DMS53 (cell line): ENCODE results near the gene CACNA1I.

Source experiments
- DNase-seq: peaks from one replicate; lab custom pipeline; 2025; lab: John Stamatoyannopoulos, UW

Gene CACNA1I

DNA sequence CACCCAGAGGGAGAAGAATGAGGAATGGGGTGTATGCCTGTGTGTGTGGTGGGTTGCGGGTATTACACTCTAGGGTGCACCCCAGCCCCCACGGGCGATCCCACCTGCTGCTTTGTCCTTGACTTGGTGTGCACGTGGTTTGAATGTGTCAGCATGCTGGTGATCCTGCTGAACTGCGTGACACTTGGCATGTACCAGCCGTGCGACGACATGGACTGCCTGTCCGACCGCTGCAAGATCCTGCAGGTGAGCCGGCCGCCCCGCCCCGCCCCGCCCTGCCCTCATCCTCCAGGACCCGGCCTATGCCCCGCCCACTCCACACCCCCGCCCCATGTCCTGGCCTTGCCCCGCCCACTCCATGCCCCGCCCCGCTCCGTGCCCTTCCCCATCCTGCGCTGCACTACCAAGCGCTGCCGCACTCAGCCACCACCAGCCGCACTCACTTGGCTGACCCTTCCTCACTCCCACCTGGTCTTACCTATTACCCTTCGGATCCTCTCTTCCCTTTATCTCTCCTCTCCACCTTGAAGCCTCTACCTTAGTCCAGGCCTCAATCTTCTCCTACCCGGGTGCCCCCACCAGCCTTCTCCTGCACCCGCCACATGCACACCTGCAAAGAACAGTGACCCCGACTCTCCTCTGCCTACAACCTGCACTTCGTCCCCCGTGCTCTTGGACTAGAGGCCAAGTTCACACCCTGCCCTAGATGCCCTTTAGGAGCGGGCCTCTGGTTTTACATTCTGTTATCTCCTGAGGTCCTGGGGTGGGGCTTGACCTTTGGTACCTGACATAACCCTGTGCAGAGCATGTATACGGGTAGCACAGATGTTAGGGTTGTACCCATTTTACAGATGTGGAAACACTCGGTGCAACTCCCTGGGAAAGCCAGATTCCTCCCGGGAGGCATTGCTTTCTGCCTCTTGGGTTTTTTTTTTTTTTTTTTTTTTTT, 27.7 kb downstream of the CACNA1I start:
- peak; percentile 86 for DNase-seq

DNA sequence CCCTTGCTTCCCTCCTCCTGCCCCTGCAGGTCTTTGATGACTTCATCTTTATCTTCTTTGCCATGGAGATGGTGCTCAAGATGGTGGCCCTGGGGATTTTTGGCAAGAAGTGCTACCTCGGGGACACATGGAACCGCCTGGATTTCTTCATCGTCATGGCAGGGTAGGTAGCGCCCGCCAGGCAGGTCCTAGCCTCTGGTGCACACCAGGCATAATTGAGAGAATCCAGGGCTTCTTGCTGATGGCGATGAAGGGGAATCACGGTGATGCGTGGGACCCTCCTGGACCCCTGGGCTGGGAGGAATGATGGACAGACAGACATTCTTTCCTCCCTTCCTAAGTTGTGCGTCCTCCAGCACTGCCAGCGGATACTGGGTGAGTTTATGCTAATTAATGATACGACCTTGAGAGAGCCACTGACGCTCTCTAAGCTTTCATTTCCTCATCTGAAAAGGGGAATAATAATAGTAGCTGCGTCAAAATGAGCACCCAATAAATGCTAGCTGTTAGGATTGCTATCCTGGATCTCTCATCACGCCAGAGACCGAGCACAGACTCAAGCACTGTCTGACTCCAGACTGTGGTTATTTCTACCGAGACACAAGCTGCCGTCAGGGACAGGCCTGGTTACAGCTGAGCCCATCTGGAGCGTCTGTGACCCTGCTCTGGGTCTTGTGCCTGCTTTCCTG, 30.1 kb downstream of the CACNA1I start:
- DNase-seq = no peak

DNA sequence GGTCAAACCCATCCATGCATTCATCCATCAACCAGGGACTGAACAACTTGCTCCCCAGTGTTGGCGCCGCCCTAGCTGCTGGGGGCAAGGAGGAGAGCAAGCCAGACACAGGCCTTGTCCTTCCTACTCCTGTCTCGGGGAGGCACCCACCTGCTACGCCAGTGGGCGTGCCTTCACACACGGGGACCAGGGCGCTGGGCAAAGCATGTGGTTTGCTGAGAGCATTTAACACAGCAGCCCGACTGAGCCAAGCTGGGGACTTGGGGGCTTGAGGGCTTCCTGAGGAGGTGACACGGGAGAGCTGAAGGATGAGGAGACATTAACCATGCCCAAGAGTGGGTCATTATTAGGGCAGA, 30.6 kb downstream of the CACNA1I start:
- DNase-seq = no peak

DNA sequence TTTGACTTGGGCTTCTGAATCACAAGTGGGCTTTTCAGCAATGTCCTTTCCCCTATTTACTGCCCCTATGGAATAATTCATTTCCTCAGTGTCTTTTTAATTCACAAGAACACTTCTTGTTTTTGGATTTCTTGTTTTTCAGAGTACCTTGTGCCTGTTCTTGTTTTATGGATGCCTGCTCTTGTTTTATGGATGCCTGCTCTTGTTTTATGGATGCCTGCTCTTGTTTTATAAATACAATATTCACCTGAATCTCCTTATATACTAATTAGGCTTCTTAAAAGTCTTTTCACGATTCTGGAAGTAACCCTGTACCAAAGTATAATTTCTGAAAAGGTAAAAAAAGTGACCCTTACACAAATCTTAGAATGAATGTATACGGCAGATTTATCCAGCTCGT, 32.8 kb downstream of the CACNA1I start:
- DNase-seq = no peak

DNA sequence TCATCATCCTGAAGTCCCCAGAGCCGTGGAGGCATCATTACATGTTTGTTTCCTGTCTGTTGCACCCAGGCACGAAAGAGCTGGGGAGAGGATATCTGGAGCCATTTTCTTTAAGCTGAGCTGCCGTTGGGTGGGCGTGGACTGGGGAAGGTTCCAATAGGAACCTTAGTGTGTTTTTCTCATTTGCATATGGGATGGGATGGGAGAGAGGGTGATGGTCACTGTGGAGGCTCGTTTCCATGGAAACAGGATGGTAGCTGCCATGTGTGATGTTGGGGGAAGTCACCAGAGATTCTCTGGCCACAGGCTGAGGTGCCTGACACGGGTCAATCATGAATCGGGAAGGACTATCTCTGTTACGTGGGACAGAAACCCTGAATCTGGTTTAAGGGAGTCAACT, 39.7 kb downstream of the CACNA1I start:
- DNase-seq = no peak

DNA sequence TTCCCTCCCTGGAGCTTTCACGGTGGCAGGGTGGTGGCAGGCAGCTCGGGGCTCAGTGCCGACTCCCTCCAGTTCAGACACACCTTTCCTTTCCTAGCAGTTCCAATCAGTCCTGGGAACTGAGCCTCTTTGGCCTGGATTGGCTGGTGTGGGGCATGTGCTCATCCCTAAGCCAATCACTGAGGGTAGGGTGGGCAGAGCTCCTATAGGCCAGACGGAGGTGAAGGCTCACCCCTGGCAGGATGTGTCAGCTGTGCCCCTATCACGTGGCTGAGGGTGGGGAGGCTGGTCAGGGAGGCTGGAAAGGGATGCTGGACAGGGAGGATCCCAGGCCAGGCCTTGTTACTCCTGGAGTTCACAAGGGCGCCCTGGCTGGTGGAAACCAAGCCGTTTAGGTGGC, 40.2 kb downstream of the CACNA1I start:
- no peak for DNase-seq

DNA sequence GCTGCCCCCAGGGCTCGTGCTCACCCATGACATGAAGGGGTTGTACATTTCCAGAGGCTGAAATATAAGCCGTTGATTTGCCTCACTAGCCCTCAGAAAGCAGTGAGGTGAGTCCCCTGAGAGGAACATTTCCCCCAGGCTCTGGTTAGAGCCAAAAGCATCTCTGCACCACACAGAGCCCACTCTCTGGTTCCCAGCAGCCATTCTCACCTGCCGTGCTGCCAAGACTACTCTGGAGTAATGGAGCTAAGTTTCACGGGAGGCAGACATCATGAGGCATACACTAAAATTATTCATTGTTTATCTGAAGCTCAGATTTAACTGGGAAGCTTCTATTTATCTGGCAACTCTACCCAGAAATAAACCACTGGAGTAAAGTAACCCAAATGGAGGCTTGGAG, 40.8 kb downstream of the CACNA1I start:
- no peak for DNase-seq

DNA sequence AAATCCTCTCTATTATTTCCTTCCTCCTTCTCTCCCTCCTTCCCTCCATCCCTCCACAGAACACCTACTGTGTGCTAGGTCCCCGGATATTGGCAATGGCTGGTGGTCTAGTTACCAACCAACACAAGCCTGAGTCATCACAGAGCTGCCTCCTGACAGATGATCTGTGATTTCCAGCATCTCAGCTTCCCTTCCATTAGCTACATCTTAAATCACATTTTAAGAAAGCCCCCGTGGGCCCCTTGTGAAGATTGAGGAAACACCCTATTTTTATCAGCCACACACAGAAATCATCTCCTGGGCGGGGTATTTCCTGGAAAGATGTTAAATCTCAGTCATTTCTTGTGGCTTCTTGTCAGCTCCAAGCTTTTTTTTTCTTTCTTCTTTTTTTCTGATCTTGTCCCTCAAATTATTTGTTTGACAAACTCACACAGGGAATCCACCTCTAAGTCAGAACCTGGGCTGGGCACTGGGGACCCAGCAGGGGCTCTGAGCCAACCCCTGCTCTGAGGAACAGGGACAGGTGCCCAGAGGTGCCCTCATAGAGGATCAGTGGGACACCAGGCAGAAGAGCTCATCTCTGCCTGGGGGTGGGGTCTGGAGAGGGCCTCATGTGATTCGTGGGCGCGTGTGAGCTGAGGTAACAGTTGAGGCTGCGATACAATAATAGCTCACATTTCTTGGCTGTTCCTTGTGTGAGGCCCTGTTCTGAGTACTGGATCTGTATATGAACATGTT, 42.4 kb downstream of the CACNA1I start:
- no peak for DNase-seq

DNA sequence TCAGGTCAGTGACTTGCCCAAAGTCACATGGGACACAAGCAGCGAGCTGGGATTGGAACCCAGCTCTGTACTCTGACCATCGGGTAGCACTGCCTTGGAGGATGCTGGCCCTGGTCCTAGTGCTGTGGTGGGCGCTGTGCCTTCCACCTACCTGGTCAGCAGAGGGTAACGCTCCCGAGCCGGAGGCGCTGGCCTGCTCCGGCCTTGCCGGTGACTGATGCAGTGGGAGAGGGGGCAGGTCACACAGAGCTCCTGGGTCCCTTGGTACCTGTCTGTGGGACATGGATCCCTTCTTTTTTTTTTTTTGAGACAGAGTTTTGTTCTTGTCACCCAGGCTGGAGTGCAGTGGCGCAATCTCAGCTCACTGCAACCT, 43.0 kb downstream of the CACNA1I start:
- DNase-seq = no peak

DNA sequence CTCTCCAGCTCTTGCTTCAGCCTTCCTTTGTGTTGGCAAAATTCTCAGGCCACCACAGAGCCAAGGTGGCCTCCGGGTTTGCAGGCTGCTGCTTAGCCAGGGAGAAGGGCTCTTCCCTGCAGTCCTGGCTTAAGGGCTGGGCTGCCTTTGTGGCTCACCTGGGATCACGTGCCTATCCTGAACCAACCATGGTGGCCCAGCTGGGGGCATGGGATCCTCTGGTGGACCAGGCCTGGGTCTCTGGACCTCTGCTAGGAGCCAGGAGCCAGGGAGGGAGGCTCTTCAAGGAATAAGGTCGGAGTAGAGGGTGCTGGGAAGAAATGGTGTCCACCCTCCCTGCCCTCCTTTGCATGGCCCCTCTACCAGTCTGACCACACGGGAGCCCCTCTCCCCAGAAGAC, 43.9 kb downstream of the CACNA1I start:
- DNase-seq = no peak

DNA sequence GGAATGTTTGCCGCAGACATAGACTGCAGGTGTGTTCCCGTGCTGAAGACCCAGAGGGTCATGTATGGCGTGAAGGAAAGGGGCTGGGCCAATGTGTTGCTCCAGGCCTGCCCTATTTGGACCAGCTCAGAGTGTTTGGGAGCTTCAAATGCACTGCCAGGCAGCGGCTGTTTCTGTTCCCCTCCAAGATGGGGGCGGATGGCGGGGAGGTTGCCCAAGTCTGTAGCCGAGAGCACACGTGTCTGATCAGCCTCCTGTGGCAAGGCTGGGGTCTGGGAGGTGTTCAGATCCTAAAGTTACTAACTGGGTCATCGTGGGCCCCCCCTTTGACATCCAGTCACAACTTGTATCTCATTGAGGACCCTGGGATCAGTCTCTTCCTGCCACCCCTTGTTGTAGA, 45.5 kb downstream of the CACNA1I start:
- DNase-seq = no peak

DNA sequence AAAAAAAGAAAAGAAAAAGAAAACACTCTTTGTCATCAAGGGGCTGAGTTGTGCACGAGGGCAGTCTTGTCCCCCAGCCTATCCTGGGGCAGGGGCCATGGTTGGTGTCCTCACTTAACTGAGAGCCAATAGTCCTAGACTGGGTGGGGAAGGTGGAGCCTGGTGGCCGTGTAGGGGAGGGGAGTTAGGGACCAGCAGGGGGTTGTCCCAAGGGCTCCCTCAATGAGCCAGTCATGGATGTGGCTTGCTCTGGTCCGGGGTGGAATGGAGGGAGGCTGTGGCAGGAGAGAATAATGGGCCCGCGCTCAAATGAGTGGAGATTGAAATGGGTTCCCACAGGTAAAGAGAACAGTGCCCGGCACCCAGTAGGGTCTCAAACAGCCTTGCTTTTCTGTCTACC, 46.2 kb downstream of the CACNA1I start:
- DNase-seq = no peak

DNA sequence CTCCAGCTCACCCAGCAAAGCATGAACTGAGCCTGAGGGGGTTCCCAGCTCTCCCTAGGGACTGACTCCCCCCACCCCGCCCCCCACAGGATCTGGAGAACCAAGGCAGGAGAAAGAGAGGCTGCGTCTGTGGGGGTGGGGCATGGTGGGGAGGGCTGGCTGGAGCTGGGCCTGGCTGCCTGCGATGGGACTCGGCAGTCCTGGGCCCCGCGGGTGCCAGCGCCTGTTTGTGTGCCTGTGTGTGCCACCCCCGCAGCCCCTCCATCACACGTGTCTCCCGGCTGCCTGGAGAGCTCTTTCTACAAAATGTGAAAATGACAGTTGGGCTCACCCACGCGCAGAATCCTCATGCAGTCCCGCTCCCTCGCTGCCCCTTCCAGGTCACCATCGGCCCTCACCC, 46.8 kb downstream of the CACNA1I start:
- DNase-seq = peak; percentile 29

DNA sequence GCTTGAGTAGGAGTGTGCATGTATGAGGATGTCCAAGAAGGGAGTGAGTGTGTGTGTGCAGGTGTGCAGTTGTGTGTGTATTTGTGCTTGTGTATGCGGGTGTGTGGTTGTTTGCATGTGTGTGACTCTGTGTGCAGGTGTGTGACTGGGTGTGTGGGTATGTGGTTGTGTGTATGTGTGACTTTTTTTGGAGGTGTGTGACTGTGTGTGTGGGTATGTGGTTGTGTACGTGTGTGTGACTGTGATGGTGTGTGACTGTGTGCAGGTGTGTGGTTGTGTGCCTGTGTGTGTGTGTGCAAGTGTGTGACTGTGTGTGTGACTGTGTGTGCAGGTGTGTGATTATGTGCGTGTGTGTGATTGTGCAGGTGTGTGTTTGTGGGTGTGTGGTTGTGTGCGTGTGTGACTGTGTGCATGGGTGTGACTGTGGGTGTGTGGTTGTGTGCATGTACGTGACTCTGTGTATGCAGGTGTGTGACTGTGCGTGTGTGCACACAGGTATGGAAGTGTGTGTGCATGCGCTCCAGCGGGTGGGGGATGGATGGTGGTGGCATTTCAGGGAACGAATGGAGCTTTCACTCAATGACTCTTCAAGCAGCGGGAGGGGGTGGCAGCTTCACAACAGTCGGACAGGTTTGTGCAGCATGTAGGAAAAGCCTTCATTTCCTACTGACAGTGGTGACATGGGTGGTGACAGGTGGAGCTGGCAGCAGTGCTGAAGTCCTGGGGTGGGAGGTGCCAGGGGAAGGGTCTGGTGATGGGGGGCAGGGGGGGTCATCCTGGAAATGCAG, 47.6 kb downstream of the CACNA1I start:
- DNase-seq = peak; percentile 58

DNA sequence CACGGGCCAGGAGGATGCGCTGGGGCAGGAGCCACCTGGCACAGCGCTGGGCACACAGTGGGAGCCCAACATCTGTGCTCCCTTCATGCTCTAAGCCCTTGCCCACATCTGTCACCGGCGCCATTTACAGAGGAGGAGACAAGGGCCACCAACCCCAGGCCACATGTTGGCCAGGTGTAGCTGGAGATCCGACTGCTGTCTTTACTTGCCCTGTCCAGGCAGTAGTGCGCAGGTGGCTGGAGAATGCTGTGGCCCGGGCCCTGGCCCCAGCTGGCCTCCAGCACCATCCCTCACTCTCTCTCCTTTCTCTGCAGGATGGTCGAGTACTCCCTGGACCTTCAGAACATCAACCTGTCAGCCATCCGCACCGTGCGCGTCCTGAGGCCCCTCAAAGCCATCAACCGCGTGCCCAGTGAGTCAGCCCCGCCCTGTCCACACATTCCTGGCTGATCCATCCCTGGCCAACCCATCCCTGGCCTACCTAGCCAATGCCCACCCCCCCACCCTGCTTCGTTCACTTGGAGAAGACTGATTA, 48.5 kb downstream of the CACNA1I start:
- DNase-seq = no peak

DNA sequence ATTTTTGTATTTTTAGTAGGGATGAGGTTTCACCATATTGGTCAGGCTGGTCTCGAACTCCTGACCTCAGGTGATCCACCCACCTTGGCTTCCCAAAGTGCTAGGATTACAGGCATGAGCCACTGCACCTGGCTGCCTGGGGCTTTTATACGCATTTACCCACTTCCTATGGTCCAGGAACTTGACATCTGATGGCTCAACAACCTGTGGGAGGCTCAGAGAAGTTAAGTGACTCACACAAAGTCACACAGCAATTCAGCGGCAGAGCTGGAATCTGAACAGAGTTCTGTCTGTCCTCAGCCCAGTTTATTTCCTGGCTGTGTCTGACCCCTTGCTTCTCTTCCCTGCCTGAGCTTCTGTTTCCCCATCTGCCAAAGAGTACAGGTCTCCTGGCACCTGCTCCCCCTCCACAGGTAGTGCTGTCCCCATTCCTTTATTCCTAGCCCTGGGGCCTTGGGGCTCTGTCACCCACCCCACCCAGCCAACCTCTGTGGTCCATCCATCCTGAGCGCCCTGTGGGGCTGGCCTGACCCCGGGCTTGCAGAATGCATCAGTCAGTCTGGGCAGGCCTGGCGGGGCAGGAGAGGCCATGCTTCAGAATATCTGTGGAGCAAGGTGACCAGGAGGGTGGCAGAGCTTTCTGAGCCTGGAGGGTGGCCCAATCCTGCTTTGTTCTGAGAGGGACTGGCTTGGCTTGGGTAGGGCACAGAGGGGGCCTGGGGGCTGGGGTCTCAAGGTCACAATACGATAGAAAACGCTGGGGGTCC, 50.6 kb downstream of the CACNA1I start:
- no peak for DNase-seq

DNA sequence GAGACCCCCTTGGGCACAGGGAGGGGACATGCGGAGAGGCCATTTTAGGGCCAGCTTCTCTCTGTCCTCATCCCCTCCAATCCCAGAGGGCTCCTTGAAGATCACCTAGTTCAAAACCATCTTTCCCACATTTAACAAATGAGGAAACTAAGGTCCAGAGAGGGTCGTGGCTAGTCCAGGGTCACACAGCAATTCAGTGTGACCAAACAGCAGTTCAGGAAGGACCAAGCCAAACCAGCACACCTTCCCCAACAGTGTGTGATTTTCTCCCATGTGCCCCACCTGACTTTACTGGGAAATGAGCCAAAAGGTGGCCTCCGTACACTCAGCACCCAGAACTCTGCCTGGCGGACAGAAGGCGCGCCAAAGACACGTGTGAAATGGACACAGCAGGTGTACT, 51.3 kb downstream of the CACNA1I start:
- peak; percentile 45 for DNase-seq

DNA sequence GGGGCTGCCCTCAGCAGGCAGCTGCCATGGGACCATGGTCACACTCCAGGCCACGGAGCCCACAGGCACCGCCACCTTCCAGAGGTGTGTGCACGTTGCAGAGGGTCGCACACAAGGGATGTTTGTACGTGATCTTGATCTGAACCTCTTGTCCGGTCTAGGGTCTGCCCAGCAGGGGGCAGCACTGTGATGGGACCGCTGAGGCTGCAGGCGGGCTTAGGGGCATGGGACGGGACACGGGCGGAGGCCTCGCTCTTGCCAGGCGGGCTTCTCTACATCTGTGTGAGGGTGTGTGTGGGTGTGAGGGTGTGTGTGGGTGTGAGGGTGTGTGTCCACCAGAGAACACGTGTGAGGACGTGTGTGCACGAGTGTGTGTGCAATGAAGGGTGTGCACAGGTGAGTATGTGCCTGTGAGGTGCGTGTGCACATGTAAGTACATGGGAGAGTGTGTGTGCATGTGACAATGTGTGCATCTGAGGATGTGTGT, 52.4 kb downstream of the CACNA1I start:
- peak; percentile 59 for DNase-seq

DNA sequence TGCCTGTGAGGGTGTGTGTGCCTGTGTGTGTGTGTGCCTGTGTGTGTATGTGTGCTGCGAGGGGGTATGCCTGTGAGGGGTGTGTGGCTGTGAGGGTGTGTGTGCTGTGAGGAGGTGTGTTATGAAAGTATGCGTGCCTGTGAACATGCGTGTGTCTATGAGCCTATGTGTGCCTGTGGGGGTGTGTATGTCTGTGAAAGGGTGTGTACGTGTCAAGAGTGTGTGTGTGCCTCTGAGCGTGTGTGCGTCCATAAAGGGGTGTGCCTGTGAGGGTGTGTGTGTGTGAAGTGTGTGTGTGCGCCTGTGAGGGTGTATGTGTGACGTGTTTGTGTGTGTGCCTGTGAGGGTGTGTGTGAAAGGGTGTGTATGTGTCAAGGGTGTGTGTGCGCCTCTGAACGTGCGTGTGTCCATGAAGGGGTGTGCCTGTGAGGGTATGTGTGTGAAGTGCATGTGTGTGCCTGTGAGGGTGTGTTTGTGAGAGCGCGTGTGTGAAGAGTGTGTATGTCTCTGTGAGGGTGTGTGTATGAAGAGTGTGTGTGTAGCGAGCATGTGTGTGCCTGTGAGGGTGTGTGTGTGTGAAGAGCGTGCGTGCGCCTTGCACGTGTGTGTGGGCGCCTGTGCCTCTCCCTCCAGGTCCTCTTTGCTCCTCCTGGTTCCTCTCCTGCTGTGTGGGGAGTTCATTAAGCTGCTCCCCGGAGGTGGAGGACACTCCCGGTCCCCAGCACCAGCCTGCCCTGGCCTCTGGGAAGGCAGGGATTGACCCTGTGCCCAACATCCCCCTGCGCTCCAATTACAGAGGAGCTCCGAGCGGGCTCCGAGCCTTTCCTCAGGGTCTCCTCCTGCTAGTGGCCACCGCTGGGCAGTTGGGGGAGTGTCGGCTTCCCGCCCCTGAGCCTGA, 53.3 kb downstream of the CACNA1I start:
- DNase-seq = peak; percentile 33

DNA sequence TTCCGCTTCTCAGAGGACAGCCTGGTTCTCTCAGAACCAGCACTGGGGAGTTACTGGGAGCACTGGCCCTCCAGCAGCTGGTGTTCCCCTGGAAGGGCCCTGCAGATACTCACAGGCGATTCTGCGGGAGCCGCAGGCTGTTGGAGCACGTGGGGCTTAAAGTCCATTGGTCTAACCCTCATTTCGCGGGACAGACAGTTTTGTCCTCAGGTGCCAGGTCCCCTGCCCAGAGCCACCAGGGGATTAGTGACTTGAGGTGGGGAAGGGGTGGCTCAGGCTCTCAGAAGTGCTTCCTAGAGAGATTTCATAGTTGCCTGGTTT, 53.9 kb downstream of the CACNA1I start:
- peak; percentile 35 for DNase-seq
